ENCODE measurements around the gene CCDC17. TPM values are rescaled to one million over a fixed set of nuclear protein-coding genes. Genes with fewer than 3 reads are reported as not detected.

Gene CCDC17
- total RNA-seq, 6 experiments from 2014 or later = 0.81 to 3.1 (median 1.9) TPM

DNA sequence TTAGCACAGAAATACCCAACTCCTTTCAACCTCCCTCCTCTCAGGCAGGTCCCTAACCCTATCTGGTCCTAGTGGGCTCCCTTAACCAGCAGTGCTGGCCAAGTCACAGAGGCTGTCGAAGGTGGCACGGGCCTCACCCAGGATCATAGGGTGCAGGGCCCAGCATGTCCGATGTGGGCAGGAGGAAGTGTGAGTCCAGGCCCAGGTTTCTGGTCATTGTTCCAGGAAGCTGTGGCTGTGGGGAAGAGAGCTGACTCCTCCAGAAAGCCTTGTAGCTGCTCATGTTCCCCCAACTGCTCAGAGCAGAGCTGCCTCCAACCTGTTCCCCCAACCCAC is 2.4 kb downstream of the CCDC17 start:
- intact Hi-C loops (cut with DNase I) = no loop called here
- no peaks in the 10 kb centered on the region for H3K27me3 ChIP-seq
- DNase-seq (peak in 1 of 3 donors; percentile 22), ATAC-seq (peak; percentile 19 to 32 (median 20))
- H3K4me1 ChIP-seq = peaks cover 0 to 10% (median 0%) of the 10 kb centered on the region in 4 donors
- no CpG with 5 or more reads among the region's 3 CpGs for WGBS (ENCODE audit: insufficient coverage, low coverage, low lambda C conversion rate, missing lambda C conversion rate)
- no peak for TF ChIP-seq POLR2A (IDR thresholded peaks at IDR 0.05)
- TF ChIP-seq, protein P1, sequence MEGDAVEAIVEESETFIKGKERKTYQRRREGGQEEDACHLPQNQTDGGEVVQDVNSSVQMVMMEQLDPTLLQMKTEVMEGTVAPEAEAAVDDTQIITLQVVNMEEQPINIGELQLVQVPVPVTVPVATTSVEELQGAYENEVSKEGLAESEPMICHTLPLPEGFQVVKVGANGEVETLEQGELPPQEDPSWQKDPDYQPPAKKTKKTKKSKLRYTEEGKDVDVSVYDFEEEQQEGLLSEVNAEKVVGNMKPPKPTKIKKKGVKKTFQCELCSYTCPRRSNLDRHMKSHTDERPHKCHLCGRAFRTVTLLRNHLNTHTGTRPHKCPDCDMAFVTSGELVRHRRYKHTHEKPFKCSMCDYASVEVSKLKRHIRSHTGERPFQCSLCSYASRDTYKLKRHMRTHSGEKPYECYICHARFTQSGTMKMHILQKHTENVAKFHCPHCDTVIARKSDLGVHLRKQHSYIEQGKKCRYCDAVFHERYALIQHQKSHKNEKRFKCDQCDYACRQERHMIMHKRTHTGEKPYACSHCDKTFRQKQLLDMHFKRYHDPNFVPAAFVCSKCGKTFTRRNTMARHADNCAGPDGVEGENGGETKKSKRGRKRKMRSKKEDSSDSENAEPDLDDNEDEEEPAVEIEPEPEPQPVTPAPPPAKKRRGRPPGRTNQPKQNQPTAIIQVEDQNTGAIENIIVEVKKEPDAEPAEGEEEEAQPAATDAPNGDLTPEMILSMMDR (IDR thresholded peaks at IDR 0.05) = no peak
- peaks cover 0 to 42% (median 10%) of the 10 kb centered on the region in 4 donors for H3K36me3 ChIP-seq
- no peak overlapping the region for H3K4me3 ChIP-seq
- H3K27ac ChIP-seq = no peak overlapping the region
- no peaks in the 10 kb centered on the region for H3K9me3 ChIP-seq

DNA sequence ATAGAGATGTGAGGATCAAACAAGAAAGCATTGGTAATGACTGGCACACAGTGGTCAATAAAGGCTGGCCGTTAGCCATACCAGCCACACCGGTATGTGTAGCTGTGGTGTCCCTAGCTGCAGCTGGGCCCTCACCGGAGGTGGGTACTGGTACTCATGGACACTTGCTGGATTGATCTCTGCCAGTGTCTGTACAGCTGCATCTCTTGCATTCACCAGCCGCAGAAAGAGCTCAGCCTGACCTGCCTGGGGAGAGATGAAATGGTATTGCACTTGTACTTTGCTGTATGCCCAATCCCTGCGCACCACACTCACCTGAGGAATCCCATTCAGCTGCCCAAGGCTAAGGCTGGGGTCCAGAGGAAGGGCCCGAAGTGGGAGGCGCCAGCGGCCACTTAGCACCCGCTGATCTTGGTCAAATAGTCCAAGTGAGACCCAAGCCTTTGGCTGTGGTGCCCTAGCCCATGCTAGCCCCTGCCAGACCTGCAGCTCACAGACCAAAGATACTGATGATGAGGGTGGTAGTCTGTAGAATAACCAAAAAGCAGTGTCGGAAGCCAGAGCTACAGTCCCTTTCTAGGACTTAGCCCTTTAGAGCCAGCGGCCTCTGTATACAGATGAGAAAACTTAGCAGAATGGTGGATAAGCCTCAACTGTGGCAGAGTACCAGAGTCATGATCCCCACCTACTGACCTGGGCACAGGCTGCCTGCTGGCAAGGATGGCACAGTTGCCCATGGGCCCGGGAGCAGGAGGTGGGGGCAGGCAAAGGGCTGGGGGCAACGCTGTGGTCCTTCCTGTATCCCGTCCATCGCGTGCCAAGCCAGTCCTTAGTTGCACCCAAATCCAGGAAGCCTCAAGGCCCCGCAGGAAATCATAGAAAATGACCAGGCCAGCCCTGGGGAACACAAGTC is 3.0 kb downstream of the CCDC17 start:
- H3K36me3 ChIP-seq = peaks cover 0 to 44% (median 14%) of the 10 kb centered on the region in 4 donors
- intact Hi-C loops (cut with DNase I) = no loop called here
- no peaks in the 10 kb centered on the region for H3K9me3 ChIP-seq
- DNase-seq = no peak
- 90% methylated on average over 4 of the region's 17 CpGs for WGBS (ENCODE audit: insufficient coverage, low coverage, low lambda C conversion rate, missing lambda C conversion rate)
- H3K27ac ChIP-seq = no peak overlapping the region
- peaks cover 0 to 10% (median 0%) of the 10 kb centered on the region in 4 donors for H3K4me1 ChIP-seq
- no peaks in the 10 kb centered on the region for H3K27me3 ChIP-seq
- TF ChIP-seq POLR2A (IDR thresholded peaks at IDR 0.05) = no peak
- TF ChIP-seq, protein P1 (IDR thresholded peaks at IDR 0.05) = no peak
- ATAC-seq = peak in 1 of 4 donors; percentile 10
- H3K4me3 ChIP-seq = no peak overlapping the region

DNA sequence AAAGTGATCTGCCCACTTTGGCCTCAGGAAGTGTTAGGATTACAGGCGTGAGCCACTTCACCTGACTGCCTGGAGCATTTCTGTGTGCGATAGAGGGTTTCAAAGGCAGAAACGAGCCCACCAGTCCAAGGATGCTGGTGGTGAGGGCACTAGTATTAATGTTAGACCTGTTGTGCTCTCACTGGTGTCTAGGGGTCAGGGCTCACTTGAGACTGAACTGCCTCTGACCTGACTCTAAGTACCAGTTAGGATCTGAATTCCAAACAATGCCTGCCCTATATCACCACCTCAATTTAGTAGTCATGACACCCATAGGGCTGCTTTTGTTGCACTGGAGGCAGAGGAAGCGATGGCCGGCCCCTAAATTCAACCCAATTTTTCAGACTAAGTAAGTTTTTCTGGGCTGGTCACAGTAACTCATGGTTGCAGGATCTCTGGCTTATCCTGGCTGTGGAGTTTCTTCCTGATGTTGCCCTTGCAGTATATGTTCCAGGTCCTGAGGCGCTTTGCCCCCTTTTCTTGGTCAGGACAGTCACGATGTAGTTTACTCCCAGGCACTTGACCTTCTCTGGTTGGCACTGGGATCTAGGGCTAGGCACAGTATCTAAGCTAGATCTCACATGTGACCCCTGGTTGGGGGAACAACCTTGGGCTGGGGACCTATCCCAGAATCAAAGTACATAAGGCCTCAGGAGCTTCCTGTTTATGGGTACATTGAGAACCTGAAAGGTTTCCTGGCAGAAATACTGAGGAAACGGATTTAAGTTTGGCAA is 4.5 kb downstream of the CCDC17 start:
- peaks cover 0 to 10% (median 0%) of the 10 kb centered on the region in 4 donors for H3K4me1 ChIP-seq
- H3K36me3 ChIP-seq = peaks cover 0 to 50% (median 19%) of the 10 kb centered on the region in 4 donors
- H3K27ac ChIP-seq = no peak overlapping the region
- no peaks in the 10 kb centered on the region for H3K27me3 ChIP-seq
- H3K9me3 ChIP-seq = no peaks in the 10 kb centered on the region
- ATAC-seq (peak in 2 of 4 donors; percentile 4 to 32), DNase-seq (no peak)
- TF ChIP-seq, protein P1 (IDR thresholded peaks at IDR 0.05) = no peak
- no peak for TF ChIP-seq POLR2A (IDR thresholded peaks at IDR 0.05)
- intact Hi-C loops (cut with DNase I) = no loop called here
- 40% methylated on average over 4 of the region's 8 CpGs for WGBS (ENCODE audit: insufficient coverage, low coverage, low lambda C conversion rate, missing lambda C conversion rate)
- H3K4me3 ChIP-seq = no peak overlapping the region

DNA sequence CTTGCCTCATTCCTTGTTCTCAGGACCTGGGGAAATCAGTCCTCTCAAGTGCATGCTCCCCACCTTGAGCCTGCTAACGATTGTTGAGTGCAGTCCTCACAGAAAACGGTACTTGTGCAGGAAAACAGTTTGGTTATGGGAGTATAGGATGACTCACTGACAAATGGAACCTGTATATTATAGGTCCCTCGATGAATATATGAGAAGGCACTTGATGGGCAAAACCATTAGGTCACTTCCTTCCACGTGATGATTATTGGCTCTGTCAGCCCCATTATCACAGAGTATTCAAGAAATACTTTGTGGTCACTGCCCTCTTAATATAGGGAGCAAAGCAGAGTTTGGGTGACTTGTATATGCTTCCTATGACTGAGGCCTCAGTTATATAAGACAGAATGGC is 6.2 kb downstream of the CCDC17 start:
- TF ChIP-seq, protein P1 (IDR thresholded peaks at IDR 0.05) = no peak
- no peak for TF ChIP-seq POLR2A (IDR thresholded peaks at IDR 0.05)
- Histone ChIP-seq H3K36me3 (peaks cover 0 to 54% (median 23%) of the 10 kb centered on the region in 4 donors), H3K4me3 (no peak overlapping the region), H3K4me1 (peaks cover 0 to 6% (median 0%) of the 10 kb centered on the region in 4 donors), H3K9me3 (no peaks in the 10 kb centered on the region), H3K27me3 (no peaks in the 10 kb centered on the region), H3K27ac (no peak overlapping the region)
- DNase-seq = no peak
- intact Hi-C loops (cut with DNase I) = no loop called here
- 63% methylated on average over 1 of the region's 4 CpGs for WGBS (ENCODE audit: insufficient coverage, low coverage, low lambda C conversion rate, missing lambda C conversion rate)
- ATAC-seq = no peak

Data from right lobe of liver (tissue), 6 donors.